Left cardiac atrium (tissue), 4 donors: Measurements from ENCODE around the gene CTXN2. TPM values are rescaled to one million over a fixed set of nuclear protein-coding genes. Genes with fewer than 3 reads are reported as not detected.

Experiments used
- ATAC-seq, 2 donors: fragments of 200-7000 bp; cut with Tn5 transposase; one replicate each; pipeline ENCODE4 v1.9.1; 2020; ENCODE audit warnings: mild to moderate bottlenecking in 2 of 2, moderate library complexity in 2 of 2
- DNase-seq: peaks from one replicate; pipeline ENCODE4 v3.0.0-alpha.2; 2020
- intact Hi-C, 2 donors: fragments of 100-400 bp; cut with DNase I; formaldehyde crosslinking; loops; one replicate each; pipeline versions ENCODE4 v1.14.1 to v1.15.1; 2022 to 2023
- long read RNA-seq: library from polyadenylated mRNA; unstranded; transcript quantifications from one replicate; pipeline ENCODE4 v2.0.0, GENCODE V29; 2021
- total RNA-seq, 2 donors: library from RNA; stranded (reverse); fragmentation: NEBNext Ultra II Directional; extraction: Animal tissue kit (Norgen Biotek cat#: 25700); gene quantifications; one replicate each; pipeline ENCODE4 v1.2.1, GENCODE V29; 2021
- donor health status: DM: no; HTN: yes; CAD: no.
- donor health status: DM: no; HTN: yes; CAD: no; lungs with severe emphysema.
- donor health status: DM: yes; HTN: yes; CAD: no.
- donor health status: Dilated cardiomyopathy.

Gene CTXN2
- not detected for total RNA-seq
- long read RNA-seq: 0 reads

DNA sequence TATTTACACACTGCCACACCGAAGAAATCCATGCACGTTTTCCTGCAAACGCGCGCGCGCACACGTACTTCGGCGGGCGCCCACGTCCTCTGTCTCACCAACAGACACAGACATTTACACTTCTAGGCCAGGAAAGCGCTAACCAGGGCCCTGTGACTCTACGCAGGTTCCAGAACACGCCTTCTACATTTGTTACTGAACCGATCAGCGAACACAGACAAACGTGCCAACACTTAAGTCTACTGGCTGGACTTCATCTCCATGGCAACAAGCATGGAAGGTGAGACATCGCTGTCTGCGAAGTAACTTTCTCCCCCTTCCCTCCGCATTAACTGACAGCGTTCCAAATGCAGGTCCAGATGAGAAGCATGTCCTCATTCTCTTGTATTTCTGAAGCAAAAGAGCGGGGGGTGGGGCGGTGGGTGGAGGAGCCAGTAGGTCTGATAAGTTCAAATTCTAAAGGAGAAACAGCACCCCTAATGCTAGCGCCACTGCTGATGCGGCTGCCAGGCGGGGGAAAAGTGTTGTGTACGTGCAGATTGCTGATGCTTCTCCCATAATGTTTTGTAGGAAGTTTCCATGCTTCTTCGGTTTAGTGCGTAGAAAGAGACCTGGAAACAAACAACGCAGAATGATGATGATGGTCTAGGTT lies at the start of gene CTXN2:
Gene CTXN2, plus strand, starts transcription at position 92 of the 652 bp plus-strand sequence. CDS start 9,636 bp downstream, outside the sequence.
- ATAC-seq: no peak

DNA sequence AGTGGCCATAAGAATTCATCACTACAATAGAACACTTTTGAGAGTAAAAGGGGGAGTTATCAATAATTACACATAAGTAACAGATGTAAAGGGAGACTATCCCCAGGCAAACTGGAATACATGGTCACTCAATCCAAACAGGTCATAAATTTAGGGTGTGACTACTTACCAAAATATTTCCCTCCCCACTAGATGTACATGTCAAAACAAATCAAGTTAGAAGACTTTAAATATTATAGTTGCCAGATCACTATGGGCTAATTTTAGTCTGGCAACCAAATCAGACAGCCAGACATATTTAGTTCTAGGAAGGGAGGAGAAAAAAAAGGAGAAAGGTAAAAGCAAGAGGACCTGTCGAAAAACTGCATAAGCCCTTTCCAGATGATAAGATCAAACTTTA lies 47.6 kb upstream of the CTXN2 start:
- no peak for DNase-seq

More for the DNA sequence above, at the start of gene CTXN2:
- intact Hi-C loops: no loop called here
- DNase-seq: no peak

DNA sequence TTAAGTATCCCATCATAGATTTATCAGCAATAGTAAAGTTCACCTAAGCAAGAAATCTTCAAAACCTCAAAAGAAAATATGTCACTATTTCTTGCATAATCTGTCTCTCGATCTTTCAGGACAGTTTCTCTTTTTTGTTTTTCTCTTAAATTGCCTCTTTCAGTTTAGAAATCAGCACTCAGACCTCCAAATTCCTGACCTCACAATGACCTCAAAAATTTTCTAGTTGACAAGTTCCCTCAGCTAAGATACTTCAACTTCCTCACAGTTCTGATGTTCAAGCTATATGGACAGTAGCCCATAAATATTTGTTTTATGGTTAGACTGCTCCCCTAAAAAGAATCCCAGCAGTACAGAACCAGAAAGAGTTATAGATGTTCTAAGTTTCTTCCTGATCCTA lies 46.6 kb upstream of the CTXN2 start:
- intact Hi-C loops: no loop called here
- ATAC-seq: no peak

More for the DNA sequence above, 47.6 kb upstream of the CTXN2 start:
- ATAC-seq: peak in 1 of 2 donors; percentile 70
- intact Hi-C loops: no loop called here

DNA sequence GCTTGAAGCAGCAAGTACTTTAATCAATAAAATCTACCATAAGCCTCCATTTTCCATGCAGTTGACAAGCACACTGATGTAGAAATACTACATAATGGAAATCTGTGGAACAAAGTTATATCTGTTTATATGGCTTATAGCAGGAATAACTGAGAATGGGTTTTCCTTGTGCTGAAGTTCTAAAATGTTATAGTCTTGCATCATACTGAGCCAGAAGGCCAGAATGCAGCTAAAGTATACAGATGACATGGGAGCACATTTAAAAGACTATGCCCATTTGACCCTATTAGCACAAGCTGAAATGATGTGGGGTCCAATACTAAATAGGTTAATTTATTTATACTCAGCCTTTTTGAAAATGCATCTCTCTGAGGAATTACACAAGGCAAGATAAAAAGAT lies 45.5 kb upstream of the CTXN2 start:
- intact Hi-C loops: no loop called here
- DNase-seq (no peak), ATAC-seq (no peak)

More for the DNA sequence above, 46.6 kb upstream of the CTXN2 start:
- no peak for DNase-seq

DNA sequence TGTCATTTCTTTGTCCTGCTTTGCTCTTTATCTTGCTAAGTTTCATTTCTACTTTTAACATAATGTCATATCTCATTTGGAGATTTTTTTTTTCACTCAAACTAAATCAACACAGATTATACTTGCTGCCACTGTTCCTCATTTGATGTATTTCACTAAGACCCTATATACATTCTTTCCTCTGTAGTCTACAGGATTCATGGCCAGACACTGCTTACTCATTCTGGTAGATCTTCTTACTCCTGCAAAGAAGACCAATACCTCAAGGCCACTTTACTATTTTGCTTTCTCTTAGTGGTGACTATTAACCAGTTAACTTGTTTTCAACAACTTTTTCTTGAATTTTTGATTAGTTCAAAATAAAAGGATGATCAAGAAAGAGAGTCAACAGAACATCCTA lies 44.1 kb upstream of the CTXN2 start:
- no peak for DNase-seq
- no peak for ATAC-seq
- intact Hi-C loops: no loop called here

DNA sequence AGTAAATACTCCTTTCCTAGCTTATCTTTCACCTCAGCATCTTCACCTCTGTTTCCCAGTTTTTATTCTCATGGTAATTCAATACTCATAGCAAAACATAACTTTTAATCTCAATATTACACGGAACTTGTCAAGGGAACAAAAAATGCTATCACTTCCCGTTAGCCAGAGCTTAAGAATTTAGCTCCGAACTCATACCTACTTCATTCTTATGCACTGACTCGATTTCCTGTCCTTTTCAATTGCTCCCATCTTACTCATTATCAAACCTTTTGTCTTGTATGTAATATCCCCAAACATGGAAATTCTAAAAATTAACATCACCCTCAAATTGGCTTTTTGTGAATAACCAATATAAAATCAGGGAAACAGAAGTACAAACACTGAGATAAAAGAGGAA lies 41.6 kb upstream of the CTXN2 start:
- DNase-seq (no peak), ATAC-seq (no peak)
- intact Hi-C loops: no loop called here

DNA sequence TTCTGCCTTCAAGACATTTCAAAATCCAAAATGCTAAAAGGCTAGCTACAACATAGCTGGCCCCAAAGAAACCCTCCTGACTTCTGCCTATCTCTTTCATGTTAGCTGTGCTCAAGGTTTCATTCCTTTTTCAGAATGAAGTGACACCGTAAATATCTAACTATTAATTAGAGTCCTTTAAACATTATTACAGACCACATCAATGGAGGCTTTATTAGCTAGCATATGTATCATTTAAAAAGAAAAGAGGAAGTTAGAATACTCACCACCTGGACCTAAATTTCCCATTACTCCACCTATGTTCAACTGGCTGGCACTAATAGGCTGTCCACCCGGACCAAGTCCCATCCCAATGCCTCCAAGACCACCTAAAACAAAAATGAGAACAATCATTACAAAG lies 37.9 kb upstream of the CTXN2 start:
- intact Hi-C loops: no loop called here
- DNase-seq (no peak), ATAC-seq (no peak)

DNA sequence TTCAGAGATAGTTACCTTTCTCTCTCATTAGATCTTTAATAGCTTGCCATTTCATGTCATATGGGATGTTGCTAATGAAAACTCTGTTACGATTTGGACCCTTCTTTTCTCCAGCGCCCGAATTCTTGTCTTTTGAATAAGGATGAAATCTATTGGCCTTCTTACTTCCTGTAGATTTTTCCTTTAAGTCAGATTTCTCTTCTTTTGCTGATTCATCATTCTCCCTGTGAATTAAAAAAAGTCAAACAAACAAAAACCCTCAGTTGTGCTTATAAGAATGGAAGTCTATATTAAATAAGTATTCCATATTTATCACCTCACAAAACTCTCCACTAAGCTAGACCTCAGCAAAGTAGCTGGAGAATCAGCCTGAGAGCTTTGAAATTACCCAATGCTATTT lies 22.8 kb upstream of the CTXN2 start:
- no peak for ATAC-seq
- intact Hi-C loops: no loop called here
- no peak for DNase-seq

DNA sequence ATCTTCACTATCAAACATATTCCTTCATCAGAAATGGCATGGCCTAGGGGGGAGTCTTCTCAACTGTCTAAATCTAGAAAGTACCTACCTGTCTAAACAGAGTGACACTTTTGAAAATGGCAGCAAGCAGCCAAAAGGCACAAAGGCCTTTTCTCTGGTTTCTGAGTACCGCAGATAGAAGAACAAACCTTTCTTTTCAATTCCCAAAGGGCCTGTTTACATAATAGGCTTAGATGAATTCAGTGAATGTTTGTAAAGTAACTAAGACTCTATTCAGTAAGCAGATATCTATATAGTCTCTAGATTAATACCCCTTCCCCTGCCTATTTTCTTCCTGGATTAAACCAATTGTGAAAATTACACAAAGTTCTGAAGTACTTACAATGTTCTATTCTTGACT lies 20.5 kb upstream of the CTXN2 start:
- intact Hi-C loops: no loop called here
- ATAC-seq (no peak), DNase-seq (no peak)

DNA sequence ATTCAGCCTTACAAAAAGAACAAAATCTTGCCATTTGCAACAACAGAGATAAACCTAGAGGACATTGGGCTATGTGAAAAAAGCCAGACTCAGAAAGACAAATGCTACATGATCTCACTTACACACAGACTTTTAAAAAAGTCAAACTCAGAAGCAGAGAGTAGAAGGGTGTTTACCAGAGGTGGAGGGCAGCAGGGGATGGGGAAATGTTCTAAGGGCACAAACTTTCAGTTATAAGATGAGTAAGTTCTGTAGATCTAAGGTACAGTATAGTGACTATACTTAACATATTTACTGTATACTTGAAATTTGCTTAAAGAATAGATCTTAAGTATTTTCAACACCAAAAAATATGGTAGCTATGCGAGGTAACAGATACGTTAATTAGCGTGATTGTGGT lies 16.3 kb upstream of the CTXN2 start:
- ATAC-seq (no peak), DNase-seq (no peak)
- intact Hi-C loops: no loop called here

DNA sequence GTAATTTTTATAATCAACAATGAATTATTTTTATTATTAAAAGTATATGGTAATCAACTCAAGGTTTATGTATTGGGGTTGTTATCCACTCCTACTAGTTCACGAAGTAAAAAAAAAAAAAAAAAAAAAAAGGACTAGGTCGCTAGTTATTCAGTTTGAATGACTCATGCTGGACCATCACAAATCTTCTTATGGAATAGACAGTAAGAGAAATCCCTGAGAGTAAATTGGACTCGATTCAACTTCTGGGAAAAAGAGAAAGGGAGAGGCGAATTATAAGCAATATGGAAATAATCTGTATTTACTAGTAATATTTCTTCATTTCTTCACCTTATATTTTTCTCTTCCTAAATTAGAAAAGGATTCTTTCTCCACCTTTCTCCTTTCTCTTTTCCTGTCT lies 15.4 kb upstream of the CTXN2 start:
- DNase-seq (no peak), ATAC-seq (no peak)
- intact Hi-C loops: no loop called here

DNA sequence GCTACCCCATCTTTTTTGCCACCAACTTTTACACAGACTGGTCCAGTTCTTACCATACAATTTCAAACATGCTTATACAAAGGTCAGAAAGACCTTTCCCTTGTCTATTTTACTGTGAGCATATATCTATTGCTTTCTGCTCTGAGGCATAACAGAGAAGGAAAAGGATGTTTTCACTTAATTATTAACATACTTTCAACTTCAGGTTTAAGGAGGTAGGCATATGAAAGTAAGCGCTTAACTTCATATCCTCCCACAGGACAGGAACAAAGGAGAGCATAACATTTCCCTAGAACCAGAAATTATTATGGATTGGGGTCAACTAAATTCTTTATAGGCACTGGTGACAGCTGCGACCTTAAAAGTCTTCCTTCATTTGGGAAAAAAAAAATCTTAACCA lies 14.5 kb upstream of the CTXN2 start:
- ATAC-seq (no peak), DNase-seq (no peak)
- intact Hi-C loops: no loop called here

DNA sequence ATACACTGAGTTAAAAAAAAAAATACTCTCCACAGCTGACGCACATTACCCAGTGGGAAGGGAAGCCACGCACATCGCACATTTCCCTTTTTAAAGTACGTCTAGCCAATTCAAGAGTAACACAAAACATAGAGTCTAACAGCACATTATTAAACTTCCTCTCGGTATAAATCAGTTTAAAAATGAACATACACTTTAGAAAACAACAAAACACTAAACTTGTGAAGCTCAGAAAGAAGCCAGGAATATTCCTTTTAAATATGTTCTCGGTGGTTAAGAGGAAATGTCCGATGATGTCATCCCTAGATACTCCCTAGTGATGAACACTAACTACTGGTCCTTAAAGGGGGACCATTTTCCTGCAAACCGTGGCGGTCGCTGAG lies 14.1 kb upstream of the CTXN2 start:
- intact Hi-C loops: no loop called here
- DNase-seq (no peak), ATAC-seq (peak; percentile 75 to 91)

DNA sequence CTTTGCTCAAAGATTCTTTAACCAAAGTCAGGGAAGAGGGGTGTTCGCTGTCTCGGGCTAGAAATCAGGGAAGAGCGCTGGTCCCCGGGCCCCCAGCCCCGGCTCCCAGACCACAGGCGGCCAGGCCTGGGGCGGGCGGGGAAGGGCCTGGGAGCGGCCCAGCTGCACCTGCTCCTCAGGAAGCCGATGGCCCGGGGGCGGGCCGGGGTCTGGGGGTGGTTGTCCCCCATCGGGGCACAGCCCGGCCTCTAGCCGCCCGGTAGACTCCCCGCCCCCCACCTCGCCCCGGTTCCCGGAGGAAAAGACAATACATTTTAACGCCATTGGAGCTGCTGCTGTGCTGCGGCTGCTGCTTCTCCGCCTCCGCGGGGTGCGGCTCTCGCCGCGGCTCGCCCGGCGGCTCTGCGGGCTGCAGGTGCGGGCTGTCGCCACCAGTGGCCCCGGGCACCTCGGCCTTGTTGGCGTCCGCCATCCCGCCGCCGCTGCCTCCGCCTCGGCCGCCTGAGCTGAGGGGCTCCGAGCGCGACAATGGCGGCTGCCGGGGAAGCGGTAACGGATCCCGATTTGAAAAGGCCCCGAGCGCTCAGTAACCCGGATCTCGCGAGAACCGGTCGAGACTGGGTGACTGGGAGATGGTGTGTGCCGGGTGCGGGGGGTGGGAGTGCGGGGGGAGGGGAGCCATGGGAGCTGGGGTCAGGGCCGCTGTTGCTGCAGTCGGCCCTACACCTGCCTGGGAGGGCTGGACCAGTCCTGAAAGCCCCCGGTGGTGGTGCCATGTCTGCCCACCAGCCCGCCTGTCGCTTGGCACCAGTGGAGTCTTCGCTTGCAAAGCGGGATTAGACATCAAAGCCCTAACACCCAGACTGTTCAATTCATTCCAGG lies 13.5 kb upstream of the CTXN2 start, which contains the start of gene MYEF2:
Gene MYEF2, minus strand, starts transcription at position 530 of the 882 bp plus-strand sequence. Its CDS starts 58 bp downstream, at position 472.
- intact Hi-C loops: no loop called here
- peak; percentile 93 to 94 for ATAC-seq
- DNase-seq: peak; percentile 84

DNA sequence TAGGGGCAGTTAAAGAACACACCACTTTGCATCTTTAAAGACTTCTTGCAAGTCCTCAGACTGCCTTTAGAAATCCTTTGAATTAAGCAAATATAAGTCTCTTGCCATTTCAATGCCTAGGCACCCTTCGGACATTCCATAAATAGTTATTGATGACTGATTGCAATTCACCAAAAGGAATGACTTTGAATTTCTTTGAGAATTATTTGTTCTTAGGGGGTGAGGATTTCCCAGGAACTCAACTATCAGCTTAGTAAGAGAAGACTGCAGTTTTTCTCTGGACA lies 12.9 kb upstream of the CTXN2 start:
- intact Hi-C loops: no loop called here
- no peak for DNase-seq
- no peak for ATAC-seq

DNA sequence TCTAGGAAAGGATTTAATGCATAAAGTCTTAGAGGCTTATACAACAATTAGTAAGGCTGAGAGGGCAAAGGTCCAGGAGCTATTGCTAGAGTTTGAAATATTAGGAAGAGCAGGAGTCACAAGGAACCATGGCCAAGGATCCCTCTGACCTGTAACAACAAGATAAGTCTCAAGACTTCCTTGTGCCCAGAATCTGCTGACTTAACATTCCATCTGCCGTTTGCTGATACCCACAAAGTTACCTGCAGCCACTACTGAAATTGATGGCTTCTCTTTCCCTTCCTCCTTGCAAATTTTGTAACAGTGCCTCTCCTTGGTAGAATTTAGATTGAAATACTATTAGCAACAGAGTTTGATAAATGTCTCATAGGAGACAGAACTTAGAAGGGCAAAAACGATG lies 8.7 kb upstream of the CTXN2 start:
- ATAC-seq (no peak), DNase-seq (no peak)
- intact Hi-C loops: no loop called here

DNA sequence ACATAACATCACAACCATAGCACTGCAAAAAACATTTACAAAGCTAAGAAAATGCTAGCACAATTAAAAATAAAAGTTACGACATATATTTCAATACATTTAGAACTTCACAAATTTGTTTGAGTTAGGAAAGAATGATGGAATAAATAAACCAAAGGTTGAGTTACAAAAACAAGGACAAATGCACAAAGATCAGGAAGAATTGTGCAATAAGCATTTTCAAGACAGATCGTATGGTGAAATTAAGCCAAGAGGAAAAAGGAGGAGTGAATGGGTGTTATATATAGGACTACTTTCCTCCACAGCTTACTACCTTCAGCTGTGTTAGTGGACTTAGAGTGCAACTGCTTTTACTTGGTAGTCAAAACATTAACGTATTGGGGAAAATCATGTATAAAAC lies 5.9 kb upstream of the CTXN2 start:
- intact Hi-C loops: no loop called here
- no peak for DNase-seq
- ATAC-seq: no peak

DNA sequence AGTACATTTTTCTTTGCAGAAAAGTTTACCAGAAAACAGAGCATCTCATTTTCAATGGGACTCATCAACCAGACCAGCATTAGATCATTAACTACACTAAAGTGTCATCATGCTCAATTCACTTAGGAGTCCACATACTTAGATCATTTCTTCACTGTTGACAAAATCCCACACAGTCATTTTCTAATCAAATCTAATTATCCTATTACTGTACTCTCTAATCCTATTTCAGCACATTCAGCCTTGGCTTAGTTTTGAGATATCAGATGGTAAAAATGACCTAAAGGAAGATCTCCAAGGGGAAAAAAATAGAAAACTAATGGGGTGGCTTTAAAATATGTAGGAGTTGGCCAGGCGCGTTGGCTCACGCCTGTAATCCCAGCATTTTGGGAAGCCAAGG lies 5.2 kb upstream of the CTXN2 start:
- no peak for DNase-seq
- intact Hi-C loops: no loop called here
- no peak for ATAC-seq

DNA sequence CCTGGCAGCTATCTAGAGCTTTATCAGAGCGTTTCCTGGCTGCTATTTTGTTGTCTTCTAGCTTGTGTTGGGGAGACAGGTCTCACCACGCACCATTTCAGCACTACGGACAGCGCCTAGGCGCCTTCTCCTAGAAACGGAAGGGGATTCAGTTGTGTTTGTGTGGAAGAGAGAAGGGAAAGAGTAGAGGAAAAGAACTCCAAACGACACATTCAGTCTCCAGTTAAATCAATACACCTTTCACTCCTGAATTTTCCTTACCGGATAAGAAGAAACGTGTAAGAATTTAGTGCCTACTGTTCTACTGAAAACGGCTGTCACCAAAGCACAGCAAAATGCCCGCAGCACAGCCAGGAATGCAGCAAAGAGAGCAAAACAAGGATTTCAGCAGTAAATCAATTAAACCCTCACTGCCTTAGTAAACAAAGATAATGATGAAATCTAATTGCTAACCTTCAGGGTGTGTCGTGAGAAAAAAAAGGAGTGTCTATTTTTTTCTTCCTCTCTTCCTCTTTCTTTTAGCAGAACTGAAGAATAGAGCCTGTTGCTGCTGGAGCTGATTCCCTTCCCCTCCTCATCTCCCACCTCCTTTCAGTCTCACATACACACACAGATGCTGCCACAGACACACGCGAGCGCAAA lies 412 bp upstream of the CTXN2 start:
- peak; percentile 50 to 55 for ATAC-seq
- intact Hi-C loops: no loop called here
- DNase-seq: peak; percentile 77

DNA sequence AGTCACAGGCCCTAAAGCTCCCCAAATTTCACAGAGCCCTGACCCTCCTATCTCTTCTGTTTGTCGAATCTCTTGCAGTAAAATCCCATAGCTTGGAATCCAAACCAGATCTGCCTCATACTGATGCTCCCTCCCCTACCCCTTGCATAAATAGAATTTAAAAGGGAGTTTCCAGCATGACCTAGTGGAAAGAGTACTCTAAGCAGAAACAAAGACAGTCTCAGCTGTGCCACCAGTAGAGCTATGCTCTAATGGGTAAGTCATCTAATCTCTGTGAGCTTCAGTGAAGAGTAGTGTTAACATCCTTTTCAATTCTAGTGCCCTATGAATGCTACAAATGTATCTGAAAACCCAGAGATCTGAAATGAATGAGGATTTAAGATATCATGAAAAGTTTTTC lies 10.6 kb downstream of the CTXN2 start:
- DNase-seq (no peak), ATAC-seq (no peak)
- intact Hi-C loops: no loop called here
